Osteoblast (primary cell): ENCODE data around the gene ACVR1C. TPM values are rescaled to one million over a fixed set of nuclear protein-coding genes. Genes with fewer than 3 reads are reported as not detected.

ENCODE experiments used
- DNase-seq: peaks from one replicate; pipeline ENCODE4 v3.0.0; 2011; ENCODE audit warnings: low spot score, mixed read lengths; ENCODE audit not compliant: insufficient read length; ENCODE audit errors: missing footprints
- H2AFZ ChIP-seq: 2 replicates; pipeline ENCODE4 v1.6.0; 2011; ENCODE audit warnings: mild to moderate bottlenecking, low read length
- H3K27ac ChIP-seq: 2 replicates; pipeline ENCODE4 v1.5.1; 2011; ENCODE audit warnings: mild to moderate bottlenecking, low read depth, low read length, moderate library complexity
- H3K27me3 ChIP-seq: 2 replicates; pipeline ENCODE4 v1.6.0; 2012; ENCODE audit warnings: mild to moderate bottlenecking, control low read depth, inconsistent platforms, low read length, moderate library complexity; ENCODE audit not compliant: insufficient read depth
- H3K36me3 ChIP-seq: 2 replicates; pipeline ENCODE4 v1.5.1; 2011; ENCODE audit warnings: mild to moderate bottlenecking, low read length, control low read depth, moderate library complexity; ENCODE audit not compliant: insufficient read depth
- H3K4me1 ChIP-seq: 2 replicates; pipeline ENCODE4 v1.5.1; 2011; ENCODE audit warnings: mild to moderate bottlenecking, low read length, control low read depth, moderate library complexity; ENCODE audit not compliant: insufficient read depth
- H3K4me2 ChIP-seq: 2 replicates; pipeline ENCODE4 v1.6.0; 2011; ENCODE audit warnings: mild to moderate bottlenecking, low read length; ENCODE audit not compliant: insufficient read depth
- H3K4me3 ChIP-seq: fragments of 200-600 bp; sonication (generic); 3 replicates; pipeline ENCODE4 v1.5.1; 2012; ENCODE audit warnings: mild to moderate bottlenecking, low read length, inconsistent platforms; ENCODE audit not compliant: insufficient read depth
- H3K79me2 ChIP-seq: 2 replicates; pipeline ENCODE4 v1.6.0; 2012; ENCODE audit warnings: mild to moderate bottlenecking, low read length, control low read depth, inconsistent platforms; ENCODE audit not compliant: insufficient read depth
- H3K9me3 ChIP-seq: 2 replicates; pipeline ENCODE4 v1.5.1; 2011; ENCODE audit warnings: low read depth, low read length, control low read depth
- H4K20me1 ChIP-seq: 2 replicates; pipeline ENCODE4 v1.6.0; 2012; ENCODE audit warnings: mild to moderate bottlenecking, low read length, control low read depth; ENCODE audit not compliant: insufficient read depth
- CTCF ChIP-seq: IDR thresholded peaks from 2 replicates; pipeline ENCODE4 v1.5.1; 2011; ENCODE audit warnings: mild to moderate bottlenecking, low read depth, low read length, moderate library complexity; ENCODE audit errors: extremely low read depth
- total RNA-seq: library from RNA; depleted of rRNA; stranded (reverse); fragments of >200 nt; gene quantifications from 2 replicates; pipeline ENCODE4 v1.2.3, GENCODE V29; 2012

ACVR1C gene
- total RNA-seq, 1 donor, result 0.36 TPM

GRCh38 chr2:157492189-157492773 lies 136.4 kb downstream of the ACVR1C start:
- Histone ChIP-seq H3K4me2 (no peak overlapping the region), H3K36me3 (no peaks in the 10 kb centered on the region), H2AFZ (no peak overlapping the region), H3K27ac (no peak overlapping the region), H3K79me2 (no peaks in the 10 kb centered on the region), H4K20me1 (no peaks in the 10 kb centered on the region), H3K4me1 (peaks cover 19% of the 10 kb centered on the region), H3K4me3 (no peak overlapping the region), H3K27me3 (no peaks in the 10 kb centered on the region), H3K9me3 (no peaks in the 10 kb centered on the region)
- DNase-seq, result peak; percentile 52
- peak; percentile 78 for TF ChIP-seq CTCF

- H3K4me3 ChIP-seq, result no peak overlapping the region
- no peak overlapping the region for H3K27ac ChIP-seq
- H3K79me2 ChIP-seq, result no peaks in the 10 kb centered on the region
- H4K20me1 ChIP-seq, result no peaks in the 10 kb centered on the region
- no peak overlapping the region for H2AFZ ChIP-seq
- H3K4me1 ChIP-seq, result peaks cover 28% of the 10 kb centered on the region
- no peaks in the 10 kb centered on the region for H3K9me3 ChIP-seq
- no peak overlapping the region for H3K4me2 ChIP-seq
- no peaks in the 10 kb centered on the region for H3K27me3 ChIP-seq
- H3K36me3 ChIP-seq, result no peaks in the 10 kb centered on the region
- no peak for TF ChIP-seq CTCF
- peak; percentile 54 for DNase-seq
Observed at GRCh38 chr2:157489983-157490382, 138.7 kb downstream of the ACVR1C start.

DNA sequence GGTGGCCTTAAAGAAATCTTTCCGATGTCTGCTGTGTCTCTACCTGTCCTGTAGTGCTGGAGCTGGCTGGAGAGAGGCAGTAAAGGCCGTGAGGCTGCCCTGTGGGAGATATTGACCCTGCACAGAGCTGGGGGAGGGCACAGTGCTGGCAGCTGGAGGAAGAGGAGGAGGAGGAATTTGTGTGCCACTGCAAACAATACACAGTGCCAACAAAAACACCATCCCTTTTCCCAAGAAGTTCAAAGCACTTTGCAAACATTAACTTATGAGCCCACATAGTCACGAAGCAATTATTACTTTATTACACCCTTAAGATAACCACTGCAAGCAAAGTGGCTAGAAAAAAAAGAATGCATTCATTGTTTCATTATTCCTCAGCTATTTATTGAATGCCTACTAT lies 139.8 kb downstream of the ACVR1C start:
- peaks cover 28% of the 10 kb centered on the region for H3K4me1 ChIP-seq
- H3K27me3 ChIP-seq, result no peaks in the 10 kb centered on the region
- H3K4me2 ChIP-seq, result no peak overlapping the region
- no peak overlapping the region for H3K27ac ChIP-seq
- H4K20me1 ChIP-seq, result no peaks in the 10 kb centered on the region
- no peak for TF ChIP-seq CTCF
- H3K36me3 ChIP-seq, result no peaks in the 10 kb centered on the region
- H2AFZ ChIP-seq, result no peak overlapping the region
- no peak for DNase-seq
- no peaks in the 10 kb centered on the region for H3K9me3 ChIP-seq
- H3K4me3 ChIP-seq, result no peak overlapping the region
- H3K79me2 ChIP-seq, result no peaks in the 10 kb centered on the region

- no peaks in the 10 kb centered on the region for H3K9me3 ChIP-seq
- no peak overlapping the region for H3K4me2 ChIP-seq
- TF ChIP-seq CTCF, result no peak
- no peaks in the 10 kb centered on the region for H4K20me1 ChIP-seq
- H3K79me2 ChIP-seq, result no peaks in the 10 kb centered on the region
- no peak overlapping the region for H3K4me3 ChIP-seq
- H3K27ac ChIP-seq, result no peak overlapping the region
- H2AFZ ChIP-seq, result no peak overlapping the region
- peaks cover 28% of the 10 kb centered on the region for H3K4me1 ChIP-seq
- H3K27me3 ChIP-seq, result no peaks in the 10 kb centered on the region
- no peaks in the 10 kb centered on the region for H3K36me3 ChIP-seq
- no peak for DNase-seq
Observed at GRCh38 chr2:157487747-157488146, 140.9 kb downstream of the ACVR1C start.
